Measurements from ENCODE around the gene ITGAE.

Gene ITGAE

DNA sequence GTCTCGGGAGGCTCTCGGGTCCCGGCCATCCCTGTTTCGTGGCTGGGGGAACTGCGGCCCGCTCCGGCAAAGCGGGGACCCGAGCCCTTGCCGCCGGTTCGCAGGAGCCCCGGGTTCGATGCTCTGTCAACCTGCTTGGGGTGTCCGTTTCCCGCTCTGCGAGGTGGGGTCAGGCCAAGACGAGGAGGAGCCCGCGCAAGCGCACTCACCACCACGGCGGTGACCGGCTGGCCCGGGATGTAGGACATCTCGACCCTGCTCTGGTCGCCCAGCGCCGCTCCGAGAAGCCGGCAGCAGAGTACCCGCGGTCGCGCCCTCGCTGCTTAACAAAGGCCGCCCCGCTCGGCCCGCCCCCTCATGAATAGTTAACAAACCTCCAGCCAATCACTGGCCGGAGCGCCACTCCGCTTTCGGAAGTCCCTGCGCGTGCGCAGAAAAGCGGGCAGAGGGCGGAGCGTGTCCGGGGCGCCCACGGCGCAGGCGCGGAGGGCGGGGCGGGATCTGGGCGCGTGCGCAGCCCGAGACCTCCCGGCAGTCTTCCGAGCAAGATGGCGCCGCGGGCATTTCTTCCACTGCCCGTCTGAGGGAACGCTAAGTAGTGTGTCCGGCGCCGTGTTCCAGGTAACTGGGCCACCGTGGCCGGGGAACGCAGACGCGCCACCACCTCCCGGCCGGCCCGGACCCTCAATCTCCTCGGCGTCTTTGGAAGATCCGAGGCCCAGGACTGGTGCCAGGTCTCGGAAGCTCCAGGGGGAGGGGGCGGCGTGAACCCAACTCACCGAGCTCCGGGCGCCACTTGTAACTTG is 132.5 kb downstream of the ITGAE start, which contains the start of the genes EMC6 and TAX1BP3 (continued):
- TF ChIP-seq, protein P1, sequence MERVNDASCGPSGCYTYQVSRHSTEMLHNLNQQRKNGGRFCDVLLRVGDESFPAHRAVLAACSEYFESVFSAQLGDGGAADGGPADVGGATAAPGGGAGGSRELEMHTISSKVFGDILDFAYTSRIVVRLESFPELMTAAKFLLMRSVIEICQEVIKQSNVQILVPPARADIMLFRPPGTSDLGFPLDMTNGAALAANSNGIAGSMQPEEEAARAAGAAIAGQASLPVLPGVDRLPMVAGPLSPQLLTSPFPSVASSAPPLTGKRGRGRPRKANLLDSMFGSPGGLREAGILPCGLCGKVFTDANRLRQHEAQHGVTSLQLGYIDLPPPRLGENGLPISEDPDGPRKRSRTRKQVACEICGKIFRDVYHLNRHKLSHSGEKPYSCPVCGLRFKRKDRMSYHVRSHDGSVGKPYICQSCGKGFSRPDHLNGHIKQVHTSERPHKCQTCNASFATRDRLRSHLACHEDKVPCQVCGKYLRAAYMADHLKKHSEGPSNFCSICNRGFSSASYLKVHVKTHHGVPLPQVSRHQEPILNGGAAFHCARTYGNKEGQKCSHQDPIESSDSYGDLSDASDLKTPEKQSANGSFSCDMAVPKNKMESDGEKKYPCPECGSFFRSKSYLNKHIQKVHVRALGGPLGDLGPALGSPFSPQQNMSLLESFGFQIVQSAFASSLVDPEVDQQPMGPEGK (tag by site-specific recombination; IDR thresholded peaks at IDR 0.05), result 0 out of 2 replicates have a peak, but pooled peaks have one; percentile 58
- TF ChIP-seq ZNF366 (tag by site-specific recombination; conservative IDR thresholded peaks at IDR 0.05) (no peak), ZNF335 (tag by site-specific recombination; conservative IDR thresholded peaks at IDR 0.05) (peak; percentile 85), GLIS1 (tag by site-specific recombination; IDR thresholded peaks at IDR 0.05) (0 out of 2 replicates have a peak, but pooled peaks have one; percentile 29), PRDM2 (tag by site-specific recombination; IDR thresholded peaks at IDR 0.05; ENCODE audit: borderline replicate concordance) (no peak), ZNF777 (tag by site-specific recombination; IDR thresholded peaks at IDR 0.05; ENCODE audit: borderline replicate concordance) (peak; percentile 56; the same call in 1 of the 2 replicates), ZNF24 (tag by site-specific recombination; IDR thresholded peaks at IDR 0.05) (peak; percentile 44; the same call in 1 of the 2 replicates), ZIC2 (tag by site-specific recombination; IDR thresholded peaks at IDR 0.05) (no peak), ZNF76 (tag by site-specific recombination; IDR thresholded peaks at IDR 0.05; ENCODE audit: borderline replicate concordance, low read depth) (peak; percentile 86; the same call in 1 of the 2 replicates), ZBTB48 (tag by site-specific recombination; IDR thresholded peaks at IDR 0.05) (peak; percentile 14), KLF7 (tag by site-specific recombination; IDR thresholded peaks at IDR 0.05; ENCODE audit: borderline replicate concordance) (no peak), ZBTB8A (tag by site-specific recombination; IDR thresholded peaks at IDR 0.05) (peak; percentile 70), ZNF341 (tag by site-specific recombination; IDR thresholded peaks at IDR 0.05; ENCODE audit: low read depth) (peak; percentile 6; the same call in 1 of the 2 replicates), ZNF394 (tag by site-specific recombination; IDR thresholded peaks at IDR 0.05; ENCODE audit: borderline replicate concordance) (peak; percentile 51; the same call in 1 of the 2 replicates), ZNF391 (tag by site-specific recombination; IDR thresholded peaks at IDR 0.05; ENCODE audit: borderline replicate concordance, low read depth) (peak; percentile 83; the same call in 1 of the 2 replicates), ZNF610 (tag by site-specific recombination; IDR thresholded peaks at IDR 0.05; ENCODE audit: borderline replicate concordance) (peak; percentile 62; the same call in 1 of the 2 replicates), PBX3 (CRISPR knock-in tag; IDR thresholded peaks at IDR 0.05) (peak; percentile 54), ZSCAN16 (tag by site-specific recombination; IDR thresholded peaks at IDR 0.05) (peak; percentile 84), SP3 (tag by site-specific recombination; IDR thresholded peaks at IDR 0.05) (peak; percentile 87), ZSCAN30 (tag by site-specific recombination; IDR thresholded peaks at IDR 0.05) (peak; percentile 79), KLF9 (tag by site-specific recombination; IDR thresholded peaks at IDR 0.05; ENCODE audit: low read depth) (peak; percentile 17), ZBTB11 (tag by site-specific recombination; conservative IDR thresholded peaks at IDR 0.05; ENCODE audit: low read depth) (peak; percentile 38; the same call in 1 of the 2 replicates), ZNF140 (tag by site-specific recombination; IDR thresholded peaks at IDR 0.05) (no peak)
- TF ChIP-seq, protein P2, sequence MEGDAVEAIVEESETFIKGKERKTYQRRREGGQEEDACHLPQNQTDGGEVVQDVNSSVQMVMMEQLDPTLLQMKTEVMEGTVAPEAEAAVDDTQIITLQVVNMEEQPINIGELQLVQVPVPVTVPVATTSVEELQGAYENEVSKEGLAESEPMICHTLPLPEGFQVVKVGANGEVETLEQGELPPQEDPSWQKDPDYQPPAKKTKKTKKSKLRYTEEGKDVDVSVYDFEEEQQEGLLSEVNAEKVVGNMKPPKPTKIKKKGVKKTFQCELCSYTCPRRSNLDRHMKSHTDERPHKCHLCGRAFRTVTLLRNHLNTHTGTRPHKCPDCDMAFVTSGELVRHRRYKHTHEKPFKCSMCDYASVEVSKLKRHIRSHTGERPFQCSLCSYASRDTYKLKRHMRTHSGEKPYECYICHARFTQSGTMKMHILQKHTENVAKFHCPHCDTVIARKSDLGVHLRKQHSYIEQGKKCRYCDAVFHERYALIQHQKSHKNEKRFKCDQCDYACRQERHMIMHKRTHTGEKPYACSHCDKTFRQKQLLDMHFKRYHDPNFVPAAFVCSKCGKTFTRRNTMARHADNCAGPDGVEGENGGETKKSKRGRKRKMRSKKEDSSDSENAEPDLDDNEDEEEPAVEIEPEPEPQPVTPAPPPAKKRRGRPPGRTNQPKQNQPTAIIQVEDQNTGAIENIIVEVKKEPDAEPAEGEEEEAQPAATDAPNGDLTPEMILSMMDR (tag by site-specific recombination; IDR thresholded peaks at IDR 0.05), result no peak

Data from HEK293 (cell line).